Measurements from ENCODE around the gene FUBP1. TPM values are rescaled to one million over a fixed set of nuclear protein-coding genes. Genes with fewer than 3 reads are reported as not detected.
"Not testable (repeated sequence)": the region's sequence is repeated elsewhere in the genome, so short reads cannot be mapped to it uniquely, and the experiment has no call there.

Gene FUBP1
- total RNA-seq, 1 donor from 2014 or later = 128 TPM

- H4K20me1 ChIP-seq (ENCODE audit: insufficient read depth, low read length) = peaks cover 4% of the 10 kb centered on the region
- H3K36me3 ChIP-seq (ENCODE audit: insufficient read depth, low read length) = peaks cover 42% of the 10 kb centered on the region
- no peaks in the 10 kb centered on the region for H3K4me1 ChIP-seq (ENCODE audit: insufficient read depth, low read length)
- Mint-ChIP-seq H3K4me1 (ENCODE audit: low read depth, unreplicated experiment) (peaks cover 3% of the 10 kb centered on the region), H3K27ac (ENCODE audit: unreplicated experiment) (no peak overlapping the region), H3K4me3 (ENCODE audit: unreplicated experiment) (no peak overlapping the region), H3K27me3 (ENCODE audit: low read depth, unreplicated experiment) (no peaks in the 10 kb centered on the region), H3K9me3 (ENCODE audit: unreplicated experiment) (no peaks in the 10 kb centered on the region), H3K36me3 (ENCODE audit: low read depth, unreplicated experiment) (peaks cover 13% of the 10 kb centered on the region)
- H3K27ac ChIP-seq (ENCODE audit: low read depth, low read length) = no peak overlapping the region
- FAIRE-seq = no peak
- DNase-seq (ENCODE audit: low read depth) = no peak
- no peaks in the 10 kb centered on the region for H3K27me3 ChIP-seq (ENCODE audit: insufficient read depth, low read length)
- H3K4me3 ChIP-seq (ENCODE audit: insufficient read depth, low read depth, low read length) = no peak overlapping the region
- TF ChIP-seq CTCF (IDR thresholded peaks at IDR 0.05; ENCODE audit: insufficient read depth, low read depth, low read length) = no peak
- no peak for TF ChIP-seq EZH2 (IDR thresholded peaks at IDR 0.05; ENCODE audit: insufficient read depth, low read length)
- no peaks in the 10 kb centered on the region for H3K9me3 ChIP-seq (ENCODE audit: insufficient read depth, low read depth, low read length)
- peaks cover 3% of the 10 kb centered on the region for H3K79me2 ChIP-seq (ENCODE audit: insufficient read depth, low read length)
- H3K4me2 ChIP-seq (ENCODE audit: low read length) = no peak overlapping the region
- no peak overlapping the region for H2AFZ ChIP-seq (ENCODE audit: low read depth, low read length)
- no peak overlapping the region for H3K9ac ChIP-seq (ENCODE audit: low read length)
Measured at GRCh38 chr1:77926561-77927357, 52.1 kb downstream of the FUBP1 start.

DNA sequence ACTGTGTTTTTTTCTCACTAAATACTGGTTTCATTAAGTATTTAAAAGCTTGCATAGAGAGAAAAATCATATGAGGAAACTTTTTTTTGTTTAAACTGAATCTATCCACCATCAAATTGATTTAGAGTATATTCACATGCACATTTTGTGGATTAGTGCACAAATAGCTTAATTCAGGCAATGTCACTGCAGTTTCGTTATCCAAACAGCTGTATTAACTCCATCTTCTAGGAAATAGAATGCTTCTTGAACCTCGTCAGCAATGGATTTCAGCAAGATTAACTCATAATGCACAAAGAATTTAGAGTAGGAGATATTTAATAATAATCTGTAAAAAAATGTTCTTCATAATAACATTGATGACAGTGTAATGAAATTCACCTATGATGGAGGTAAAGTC, 52.9 kb downstream of the FUBP1 start:
- Mint-ChIP-seq H3K4me1 (ENCODE audit: low read depth, unreplicated experiment) (peaks cover 3% of the 10 kb centered on the region), H3K27ac (ENCODE audit: unreplicated experiment) (no peak overlapping the region), H3K4me3 (ENCODE audit: unreplicated experiment) (no peak overlapping the region), H3K27me3 (ENCODE audit: low read depth, unreplicated experiment) (no peaks in the 10 kb centered on the region), H3K36me3 (ENCODE audit: low read depth, unreplicated experiment) (peaks cover 13% of the 10 kb centered on the region), H3K9me3 (ENCODE audit: unreplicated experiment) (no peaks in the 10 kb centered on the region)
- peaks cover 4% of the 10 kb centered on the region for H4K20me1 ChIP-seq (ENCODE audit: insufficient read depth, low read length)
- no peak overlapping the region for H3K9ac ChIP-seq (ENCODE audit: low read length)
- no peak overlapping the region for H3K4me3 ChIP-seq (ENCODE audit: insufficient read depth, low read depth, low read length)
- DNase-seq (ENCODE audit: low read depth) (no peak), FAIRE-seq (no peak)
- H3K27ac ChIP-seq (ENCODE audit: low read depth, low read length) = no peak overlapping the region
- peaks cover 46% of the 10 kb centered on the region for H3K36me3 ChIP-seq (ENCODE audit: insufficient read depth, low read length)
- H3K79me2 ChIP-seq (ENCODE audit: insufficient read depth, low read length) = peaks cover 3% of the 10 kb centered on the region
- H3K4me2 ChIP-seq (ENCODE audit: low read length) = no peak overlapping the region
- TF ChIP-seq CTCF (IDR thresholded peaks at IDR 0.05; ENCODE audit: insufficient read depth, low read depth, low read length) = no peak
- TF ChIP-seq EZH2 (IDR thresholded peaks at IDR 0.05; ENCODE audit: insufficient read depth, low read length) = no peak
- no peaks in the 10 kb centered on the region for H3K4me1 ChIP-seq (ENCODE audit: insufficient read depth, low read length)
- H2AFZ ChIP-seq (ENCODE audit: low read depth, low read length) = no peak overlapping the region
- H3K27me3 ChIP-seq (ENCODE audit: insufficient read depth, low read length) = no peaks in the 10 kb centered on the region
- no peaks in the 10 kb centered on the region for H3K9me3 ChIP-seq (ENCODE audit: insufficient read depth, low read depth, low read length)

DNA sequence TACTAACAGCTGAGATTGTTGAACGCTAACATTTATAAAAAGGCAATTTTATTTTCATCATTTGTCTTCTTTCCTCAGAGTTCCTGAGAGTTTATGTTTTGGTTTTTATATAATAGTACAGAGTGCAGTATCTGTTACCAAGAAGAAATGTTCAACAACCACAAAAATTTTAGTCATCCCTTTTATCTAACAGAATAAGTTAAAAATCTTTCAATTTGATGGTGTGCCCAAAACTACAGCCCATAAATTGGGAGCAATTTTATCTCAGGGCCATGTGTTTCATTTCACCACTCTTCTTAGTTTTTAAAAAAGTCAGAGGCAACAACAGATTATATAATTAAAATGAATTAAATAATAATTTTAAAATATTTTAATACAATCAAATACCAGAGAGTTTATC, 53.4 kb downstream of the FUBP1 start:
- Histone ChIP-seq H3K36me3 (ENCODE audit: insufficient read depth, low read length) (peaks cover 43% of the 10 kb centered on the region), H3K9me3 (ENCODE audit: insufficient read depth, low read depth, low read length) (no peaks in the 10 kb centered on the region), H4K20me1 (ENCODE audit: insufficient read depth, low read length) (peaks cover 4% of the 10 kb centered on the region), H3K4me3 (ENCODE audit: insufficient read depth, low read depth, low read length) (no peak overlapping the region), H3K9ac (ENCODE audit: low read length) (no peak overlapping the region), H2AFZ (ENCODE audit: low read depth, low read length) (no peak overlapping the region), H3K27me3 (ENCODE audit: insufficient read depth, low read length) (no peaks in the 10 kb centered on the region), H3K79me2 (ENCODE audit: insufficient read depth, low read length) (peaks cover 3% of the 10 kb centered on the region), H3K4me1 (ENCODE audit: insufficient read depth, low read length) (no peaks in the 10 kb centered on the region), H3K27ac (ENCODE audit: low read depth, low read length) (no peak overlapping the region), H3K4me2 (ENCODE audit: low read length) (no peak overlapping the region)
- Mint-ChIP-seq H3K27me3 (ENCODE audit: low read depth, unreplicated experiment) (no peaks in the 10 kb centered on the region), H3K9me3 (ENCODE audit: unreplicated experiment) (no peaks in the 10 kb centered on the region), H3K4me1 (ENCODE audit: low read depth, unreplicated experiment) (peaks cover 3% of the 10 kb centered on the region), H3K27ac (ENCODE audit: unreplicated experiment) (no peak overlapping the region), H3K4me3 (ENCODE audit: unreplicated experiment) (no peak overlapping the region), H3K36me3 (ENCODE audit: low read depth, unreplicated experiment) (peaks cover 13% of the 10 kb centered on the region)
- no peak for FAIRE-seq
- TF ChIP-seq EZH2 (IDR thresholded peaks at IDR 0.05; ENCODE audit: insufficient read depth, low read length) (no peak), CTCF (IDR thresholded peaks at IDR 0.05; ENCODE audit: insufficient read depth, low read depth, low read length) (no peak)
- peak; percentile 63 for DNase-seq (ENCODE audit: low read depth)

DNA sequence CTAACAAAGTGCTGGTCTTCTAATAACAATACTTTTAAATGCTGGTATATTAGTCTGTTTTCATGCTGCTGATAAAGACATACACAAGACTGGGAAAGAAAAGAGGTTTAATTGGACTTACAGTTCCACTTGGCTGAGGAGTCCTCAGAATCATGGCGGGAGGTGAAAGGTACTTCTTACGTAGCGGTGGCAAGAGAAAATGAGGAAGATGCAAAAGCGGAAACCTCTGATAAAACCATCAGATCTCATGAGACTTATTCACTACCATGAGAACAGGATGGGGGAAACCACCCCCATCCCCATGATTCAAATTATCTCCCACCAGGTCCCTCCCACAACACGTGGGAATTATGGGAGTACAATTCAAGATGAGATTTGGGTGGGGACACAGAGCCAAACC, 60.0 kb downstream of the FUBP1 start:
- H3K4me1 Mint-ChIP-seq (ENCODE audit: low read depth, unreplicated experiment); H3K27ac Mint-ChIP-seq (ENCODE audit: unreplicated experiment); FAIRE-seq; H3K4me1 ChIP-seq (ENCODE audit: insufficient read depth, low read length); H3K9ac ChIP-seq (ENCODE audit: low read length); H3K27me3 ChIP-seq (ENCODE audit: insufficient read depth, low read length); H3K4me3 ChIP-seq (ENCODE audit: insufficient read depth, low read depth, low read length); H3K9me3 Mint-ChIP-seq (ENCODE audit: unreplicated experiment); H3K4me2 ChIP-seq (ENCODE audit: low read length); H3K27ac ChIP-seq (ENCODE audit: low read depth, low read length); H2AFZ ChIP-seq (ENCODE audit: low read depth, low read length); DNase-seq (ENCODE audit: low read depth); H4K20me1 ChIP-seq (ENCODE audit: insufficient read depth, low read length); H3K4me3 Mint-ChIP-seq (ENCODE audit: unreplicated experiment); H3K27me3 Mint-ChIP-seq (ENCODE audit: low read depth, unreplicated experiment); H3K9me3 ChIP-seq (ENCODE audit: insufficient read depth, low read depth, low read length): not testable (repeated sequence)
- H3K79me2 ChIP-seq (ENCODE audit: insufficient read depth, low read length) = peaks cover 27% of the 10 kb centered on the region
- peaks cover 40% of the 10 kb centered on the region for H3K36me3 ChIP-seq (ENCODE audit: insufficient read depth, low read length)
- peaks cover 16% of the 10 kb centered on the region for H3K36me3 Mint-ChIP-seq (ENCODE audit: low read depth, unreplicated experiment)
